ENCODE results near the gene FN3KRP.
A peak's percentile ranks its signal among the peaks of the same experiment; 100 is the strongest.

The FN3KRP gene

GRCh38 chr17:82696259-82696658, 20.2 kb upstream of the FN3KRP start:
- ChIA-PET CTCF (interaction anchor here (0.5 kb wide), 1 partner anchor 63 kb away, joined by 3 read pairs; no protein-coding TSS in a partner anchor), POLR2A (interaction anchor here (0.7 to 0.9 kb wide), 2 partner anchors 35 to 368 kb away, joined by 3 read pairs; no protein-coding TSS in a partner anchor)
- H3K4me1 ChIP-seq (ENCODE audit: control insufficient read depth, insufficient read depth, low read length), result no peaks in the 10 kb centered on the region; the same call in 1 of the 2 replicates
- no peak overlapping the region for H3K27ac ChIP-seq (ENCODE audit: extremely low read depth, low read depth, low read length)
- no peaks in the 10 kb centered on the region for H3K9me3 ChIP-seq (ENCODE audit: control insufficient read depth, insufficient read depth, low read depth, low read length)
- peaks cover 0 to 9% of the 10 kb centered on the region in 2 experiments; a peak in 2 of 3 replicates for H3K36me3 ChIP-seq (ENCODE audit: control insufficient read depth in 2 of 2, insufficient read depth in 1 of 2, low read length in 2 of 2)
- TF ChIP-seq ZNF311 (tag by site-specific recombination; IDR thresholded peaks at IDR 0.05; ENCODE audit: borderline replicate concordance), result no peak
- no peak for TF ChIP-seq GLIS1 (tag by site-specific recombination; IDR thresholded peaks at IDR 0.05)
- no peak for TF ChIP-seq ZNF660 (tag by site-specific recombination; IDR thresholded peaks at IDR 0.05)
- TF ChIP-seq ZNF544 (tag by site-specific recombination; IDR thresholded peaks at IDR 0.05), result no peak
- no peak for TF ChIP-seq ZNF513 (tag by site-specific recombination; IDR thresholded peaks at IDR 0.05)
- TF ChIP-seq ZFHX2 (tag by site-specific recombination; conservative IDR thresholded peaks at IDR 0.05), result no peak
- no peak for TF ChIP-seq SETDB1 (IDR thresholded peaks at IDR 0.05; ENCODE audit: insufficient read length, low read length)
- TF ChIP-seq ZBTB49 (tag by site-specific recombination; IDR thresholded peaks at IDR 0.05; ENCODE audit: low read depth), result no peak
- no peak for TF ChIP-seq ZNF426 (tag by site-specific recombination; IDR thresholded peaks at IDR 0.05)
- no peak for TF ChIP-seq ZBTB21 (tag by site-specific recombination; IDR thresholded peaks at IDR 0.05)
- no peak for TF ChIP-seq INSM2 (tag by site-specific recombination; IDR thresholded peaks at IDR 0.05)
- no peak overlapping the region for H3K4me3 ChIP-seq (ENCODE audit: low read depth, low read length)

GRCh38 chr17:82696916-82697807, 19.3 kb upstream of the FN3KRP start:
- H3K4me3 ChIP-seq (ENCODE audit: low read depth, low read length), result peak overlapping the region; percentile 76
- ChIA-PET POLR2A (interaction anchor here (0.9 to 1.2 kb wide), 2 partner anchors 9 to 34 kb away, joined by 3 read pairs; no protein-coding TSS in a partner anchor), CTCF (interaction anchor here (0.5 to 0.7 kb wide), 2 partner anchors 62 to 240 kb away, joined by 3 read pairs; no protein-coding TSS in a partner anchor)
- H3K27ac ChIP-seq (ENCODE audit: extremely low read depth, low read depth, low read length), result no peak overlapping the region; the same call in 1 of the 2 replicates
- H3K4me1 ChIP-seq (ENCODE audit: control insufficient read depth, insufficient read depth, low read length), result no peaks in the 10 kb centered on the region; the same call in 1 of the 2 replicates
- H3K36me3 ChIP-seq (ENCODE audit: control insufficient read depth in 2 of 2, insufficient read depth in 1 of 2, low read length in 2 of 2), result peaks cover 0 to 9% of the 10 kb centered on the region in 2 experiments; a peak in 2 of 3 replicates
- no peaks in the 10 kb centered on the region for H3K9me3 ChIP-seq (ENCODE audit: control insufficient read depth, insufficient read depth, low read depth, low read length)
- TF ChIP-seq ZNF530 (tag by site-specific recombination; IDR thresholded peaks at IDR 0.05; ENCODE audit: low read depth), result no peak
- no peak for TF ChIP-seq ZNF211 (tag by site-specific recombination; IDR thresholded peaks at IDR 0.05; ENCODE audit: low read depth)
- no peak for TF ChIP-seq SETDB1 (IDR thresholded peaks at IDR 0.05; ENCODE audit: insufficient read length, low read length)
- TF ChIP-seq ZBTB48 (tag by site-specific recombination; IDR thresholded peaks at IDR 0.05), result no peak
- TF ChIP-seq ZBTB20 (tag by site-specific recombination; IDR thresholded peaks at IDR 0.05), result peak; percentile 17; the same call in 1 of the 2 replicates
- no peak for TF ChIP-seq ZNF658 (tag by site-specific recombination; IDR thresholded peaks at IDR 0.05)
- no peak for TF ChIP-seq IKZF3 (tag by site-specific recombination; IDR thresholded peaks at IDR 0.05)
- TF ChIP-seq ZNF501 (tag by site-specific recombination; IDR thresholded peaks at IDR 0.05), result no peak
- TF ChIP-seq ZNF837 (tag by site-specific recombination; IDR thresholded peaks at IDR 0.05), result no peak
- no peak for TF ChIP-seq MEIS1 (CRISPR knock-in tag; IDR thresholded peaks at IDR 0.05; ENCODE audit: borderline replicate concordance)
- 0 out of 2 replicates have a peak, but pooled peaks have one; percentile 10 for TF ChIP-seq SP2 (tag by site-specific recombination; IDR thresholded peaks at IDR 0.05)
- TF ChIP-seq AEBP2 (tag by site-specific recombination; IDR thresholded peaks at IDR 0.05; ENCODE audit: borderline replicate concordance), result no peak
- no peak for TF ChIP-seq KLF8 (tag by site-specific recombination; IDR thresholded peaks at IDR 0.05)
- no peak for TF ChIP-seq ZNF114 (tag by site-specific recombination; IDR thresholded peaks at IDR 0.05)
- TF ChIP-seq ZNF214 (tag by site-specific recombination; IDR thresholded peaks at IDR 0.05; ENCODE audit: borderline replicate concordance), result no peak
- TF ChIP-seq GLI2 (tag by site-specific recombination; IDR thresholded peaks at IDR 0.05; ENCODE audit: borderline replicate concordance, low read depth), result no peak
- TF ChIP-seq ZFHX2 (tag by site-specific recombination; conservative IDR thresholded peaks at IDR 0.05), result peak; percentile 84
- TF ChIP-seq ZNF654 (tag by site-specific recombination; IDR thresholded peaks at IDR 0.05; ENCODE audit: low read depth), result no peak
